Neural crest cell (in vitro differentiated cells): ENCODE measurements around the gene ONECUT2. TPM values are rescaled to one million over a fixed set of nuclear protein-coding genes. Genes with fewer than 3 reads are reported as not detected.
A peak's percentile ranks its signal among the peaks of the same experiment; 100 is the strongest.

Experiments used
- DNase-seq: peaks from one replicate; pipeline ENCODE4 v3.0.0; 2021; ENCODE audit warnings: low read depth, mixed read lengths, low spot score
- H3K27ac Mint-ChIP-seq: one replicate; pipeline ENCODE4 v1.8.0; 2021; ENCODE audit warnings: mild to moderate bottlenecking, mixed read lengths; ENCODE audit not compliant: unreplicated experiment
- H3K27me3 Mint-ChIP-seq: 2 replicates; pipeline ENCODE4 v1.8.0; 2021; ENCODE audit warnings: low read depth, mild to moderate bottlenecking, mixed read lengths
- H3K36me3 Mint-ChIP-seq: 2 replicates; pipeline ENCODE4 v1.8.0; 2021; ENCODE audit warnings: low read depth, mild to moderate bottlenecking, mixed read lengths
- H3K4me1 Mint-ChIP-seq: 2 replicates; pipeline ENCODE4 v1.8.0; 2021; ENCODE audit warnings: mixed read lengths
- H3K4me3 Mint-ChIP-seq: one replicate; pipeline ENCODE4 v1.8.0; 2021; ENCODE audit warnings: mild to moderate bottlenecking, mixed read lengths
- H3K9me3 Mint-ChIP-seq: 2 replicates; pipeline ENCODE4 v1.8.0; 2021; ENCODE audit warnings: mixed read lengths
- total RNA-seq: library from RNA; stranded (reverse); gene quantifications from 2 replicates; pipeline ENCODE4 v1.2.1, GENCODE V29; 2021
- TF ChIP-seq, protein P1 (sequence below): fragments of 200-600 bp; sonication (generic); conservative IDR thresholded peaks from 2 replicates; pipeline ENCODE4 v1.5.0; 2021; ENCODE audit warnings: antibody characterized with exemption, mild to moderate bottlenecking

The ONECUT2 gene
- total RNA-seq, 1 donor from 2014 or later, result 8.2 TPM

- Mint-ChIP-seq H3K9me3 (peaks cover 3% of the 10 kb centered on the region), H3K4me1 (peaks cover 10% of the 10 kb centered on the region), H3K27me3 (peaks cover 2% of the 10 kb centered on the region), H3K27ac (no peak overlapping the region), H3K36me3 (no peaks in the 10 kb centered on the region), H3K4me3 (no peak overlapping the region)
- TF ChIP-seq, protein P1, sequence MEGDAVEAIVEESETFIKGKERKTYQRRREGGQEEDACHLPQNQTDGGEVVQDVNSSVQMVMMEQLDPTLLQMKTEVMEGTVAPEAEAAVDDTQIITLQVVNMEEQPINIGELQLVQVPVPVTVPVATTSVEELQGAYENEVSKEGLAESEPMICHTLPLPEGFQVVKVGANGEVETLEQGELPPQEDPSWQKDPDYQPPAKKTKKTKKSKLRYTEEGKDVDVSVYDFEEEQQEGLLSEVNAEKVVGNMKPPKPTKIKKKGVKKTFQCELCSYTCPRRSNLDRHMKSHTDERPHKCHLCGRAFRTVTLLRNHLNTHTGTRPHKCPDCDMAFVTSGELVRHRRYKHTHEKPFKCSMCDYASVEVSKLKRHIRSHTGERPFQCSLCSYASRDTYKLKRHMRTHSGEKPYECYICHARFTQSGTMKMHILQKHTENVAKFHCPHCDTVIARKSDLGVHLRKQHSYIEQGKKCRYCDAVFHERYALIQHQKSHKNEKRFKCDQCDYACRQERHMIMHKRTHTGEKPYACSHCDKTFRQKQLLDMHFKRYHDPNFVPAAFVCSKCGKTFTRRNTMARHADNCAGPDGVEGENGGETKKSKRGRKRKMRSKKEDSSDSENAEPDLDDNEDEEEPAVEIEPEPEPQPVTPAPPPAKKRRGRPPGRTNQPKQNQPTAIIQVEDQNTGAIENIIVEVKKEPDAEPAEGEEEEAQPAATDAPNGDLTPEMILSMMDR, result no peak
- no peak for DNase-seq
Measured at GRCh38 chr18:57527556-57528229, 92.5 kb downstream of the ONECUT2 start.

DNA sequence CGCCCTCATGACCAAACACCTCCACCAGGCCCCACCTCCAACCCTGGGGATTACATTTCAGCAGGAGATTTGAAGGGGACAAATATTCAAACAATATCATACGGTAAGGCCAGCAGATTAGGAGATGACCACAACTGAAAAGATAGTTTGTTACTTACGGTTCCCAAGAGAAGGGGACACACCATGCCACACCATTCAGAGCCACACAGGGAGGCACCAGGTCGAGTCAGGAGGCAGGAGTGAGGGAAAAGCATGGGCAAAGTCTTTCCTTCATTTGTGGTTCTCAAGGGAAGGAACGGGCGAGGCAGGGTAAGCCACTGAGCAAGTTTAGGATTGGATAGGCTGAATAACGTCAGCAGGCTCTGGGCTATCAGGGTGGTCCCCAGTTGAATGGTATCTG, 94.0 kb downstream of the ONECUT2 start:
- no peak overlapping the region for H3K4me3 Mint-ChIP-seq
- H3K36me3 Mint-ChIP-seq, result no peaks in the 10 kb centered on the region
- peaks cover 3% of the 10 kb centered on the region for H3K27me3 Mint-ChIP-seq
- peaks cover 3% of the 10 kb centered on the region for H3K9me3 Mint-ChIP-seq
- H3K27ac Mint-ChIP-seq, result no peak overlapping the region
- TF ChIP-seq, protein P1, result no peak
- H3K4me1 Mint-ChIP-seq, result peaks cover 25% of the 10 kb centered on the region
- DNase-seq, result no peak

DNA sequence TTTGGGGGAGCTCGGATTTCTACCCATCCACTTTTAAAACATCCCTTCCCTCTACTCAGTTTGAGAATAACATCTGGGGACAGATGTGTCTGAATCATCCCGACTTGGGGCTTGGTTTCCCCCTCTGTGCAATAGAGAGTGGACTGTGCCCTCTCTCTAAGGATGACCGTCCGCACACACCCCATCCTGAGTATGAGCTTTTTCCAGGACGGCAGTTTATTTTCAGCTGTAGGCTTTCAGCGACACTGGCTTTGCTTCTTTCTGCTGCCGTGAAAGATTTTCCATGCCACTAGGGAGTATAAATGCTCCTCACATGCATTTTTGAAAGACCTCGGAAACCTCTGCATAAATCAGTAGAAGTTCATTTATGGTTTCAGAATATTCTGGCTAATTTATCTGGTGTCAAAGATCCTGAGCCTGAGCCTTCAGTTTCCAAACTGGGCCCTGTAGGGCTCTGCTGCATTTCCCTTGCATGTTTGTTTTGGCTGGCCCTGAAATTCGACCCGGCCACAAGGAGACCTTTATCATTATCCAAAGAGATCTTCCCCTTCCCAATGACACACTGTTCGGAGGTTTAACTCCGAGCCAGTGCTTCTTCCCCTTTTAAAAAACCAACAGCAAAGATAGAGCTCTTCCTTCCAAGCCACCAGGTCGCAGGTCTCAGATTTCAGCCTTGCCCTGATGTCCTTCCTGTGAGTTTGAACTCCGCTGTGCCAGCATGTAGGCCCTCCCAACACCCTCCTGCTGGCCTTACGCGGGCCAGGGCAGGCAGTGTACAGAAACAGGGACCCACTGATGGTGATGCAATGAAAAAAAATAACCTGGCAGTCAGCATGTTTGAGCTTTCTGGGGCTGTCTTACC, 98.1 kb downstream of the ONECUT2 start:
- no peaks in the 10 kb centered on the region for H3K9me3 Mint-ChIP-seq
- H3K4me1 Mint-ChIP-seq, result peaks cover 35% of the 10 kb centered on the region
- no peaks in the 10 kb centered on the region for H3K36me3 Mint-ChIP-seq
- peak overlapping the region; percentile 1 for H3K4me3 Mint-ChIP-seq
- peak; percentile 14 for DNase-seq
- H3K27me3 Mint-ChIP-seq, result peaks cover 5% of the 10 kb centered on the region
- TF ChIP-seq, protein P1, result no peak
- H3K27ac Mint-ChIP-seq, result no peak overlapping the region

- DNase-seq, result no peak
- Mint-ChIP-seq H3K36me3 (no peaks in the 10 kb centered on the region), H3K27me3 (peaks cover 5% of the 10 kb centered on the region), H3K4me1 (peaks cover 35% of the 10 kb centered on the region), H3K9me3 (no peaks in the 10 kb centered on the region), H3K4me3 (peak overlapping the region; percentile 20), H3K27ac (peak overlapping the region; percentile 7)
- TF ChIP-seq, protein P1, result no peak
Measured at GRCh38 chr18:57533868-57534510, 98.8 kb downstream of the ONECUT2 start.

DNA sequence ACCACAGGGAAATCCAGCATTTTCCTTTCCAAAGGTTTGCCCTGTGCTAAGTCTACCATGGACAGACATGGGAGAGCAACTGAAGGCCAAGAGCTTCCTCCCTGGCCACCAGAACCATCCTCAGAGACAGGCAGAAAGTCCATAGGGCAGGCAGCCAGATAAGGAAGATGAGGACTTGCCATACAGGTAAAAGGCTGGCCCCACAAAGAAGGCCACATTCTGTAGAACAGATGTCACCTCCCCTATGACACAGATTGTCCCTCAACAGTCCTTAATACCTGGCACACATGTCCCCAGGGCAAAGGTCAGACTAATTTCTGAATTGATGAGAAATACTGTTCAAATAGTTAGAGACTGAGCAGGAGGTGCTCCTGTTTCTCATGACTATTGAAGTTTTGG, 99.3 kb downstream of the ONECUT2 start:
- Mint-ChIP-seq H3K9me3 (no peaks in the 10 kb centered on the region), H3K4me3 (no peak overlapping the region), H3K27me3 (peaks cover 7% of the 10 kb centered on the region), H3K36me3 (no peaks in the 10 kb centered on the region), H3K27ac (no peak overlapping the region), H3K4me1 (peaks cover 35% of the 10 kb centered on the region)
- TF ChIP-seq, protein P1, result no peak
- no peak for DNase-seq
